Peyer's patch (tissue), 4 donors: ENCODE results near the gene RUNX3. TPM values are rescaled to one million over a fixed set of nuclear protein-coding genes. Genes with fewer than 3 reads are reported as not detected.

Experiments used
- DNase-seq, 3 donors: peaks; one replicate each; pipeline ENCODE4 v3.0.0-alpha.2; 2017 to 2019
- H3K27ac ChIP-seq, 4 donors: fragments of 200-600 bp; sonication (generic); one replicate each; pipeline ENCODE4 v1.5.1; 2016 to 2019
- H3K27me3 ChIP-seq, 2 donors: fragments of 200-600 bp; sonication (generic); one replicate each; pipeline ENCODE4 v1.5.1; 2019
- H3K36me3 ChIP-seq, 3 donors: fragments of 200-600 bp; sonication (generic); one replicate each; pipeline ENCODE4 v1.5.1; 2016 to 2019
- H3K4me1 ChIP-seq, 4 donors: fragments of 200-600 bp; sonication (generic); one replicate each; pipeline ENCODE4 v1.5.1; 2016 to 2019
- H3K4me3 ChIP-seq, 4 donors: fragments of 200-600 bp; sonication (generic); 1 replicate in 3 of 4; 2 replicates in 1 of 4; pipeline ENCODE4 v1.5.1; 2016 to 2019; ENCODE audit warnings: mild to moderate bottlenecking in 1 of 4
- H3K9me3 ChIP-seq, 4 donors: fragments of 200-600 bp; sonication (generic); one replicate each; pipeline ENCODE4 v1.5.1; 2016 to 2019; ENCODE audit warnings: mild to moderate bottlenecking in 1 of 4
- POLR2A ChIP-seq, 2 donors: fragments of 450-650 bp; IDR thresholded peaks; one replicate each; pipeline ENCODE4 v1.5.1; 2017; ENCODE audit warnings: antibody characterized with exemption in 2 of 2, mild to moderate bottlenecking in 2 of 2, moderate library complexity in 2 of 2
- total RNA-seq, 4 donors: library from RNA; depleted of rRNA; stranded (reverse); fragments of >200 nt; gene quantifications; one replicate each; pipeline ENCODE4 v1.1.0, GENCODE V29; 2016
- TF ChIP-seq, protein P1 (sequence below), 6 experiments: fragments of 450-650 bp in 4 of 6; fragments of 200-600 bp in 2 of 6; sonication (generic) in 1 of 6; IDR thresholded peaks; one replicate each; pipeline ENCODE4 v1.5.1; 2017 to 2019; ENCODE audit warnings: antibody characterized with exemption in 6 of 6, mild to moderate bottlenecking in 3 of 6, moderate library complexity in 1 of 6

RUNX3 gene
- total RNA-seq, 4 donors from 2014 or later = 2.1 to 9.9 (median 6.0) TPM

DNA sequence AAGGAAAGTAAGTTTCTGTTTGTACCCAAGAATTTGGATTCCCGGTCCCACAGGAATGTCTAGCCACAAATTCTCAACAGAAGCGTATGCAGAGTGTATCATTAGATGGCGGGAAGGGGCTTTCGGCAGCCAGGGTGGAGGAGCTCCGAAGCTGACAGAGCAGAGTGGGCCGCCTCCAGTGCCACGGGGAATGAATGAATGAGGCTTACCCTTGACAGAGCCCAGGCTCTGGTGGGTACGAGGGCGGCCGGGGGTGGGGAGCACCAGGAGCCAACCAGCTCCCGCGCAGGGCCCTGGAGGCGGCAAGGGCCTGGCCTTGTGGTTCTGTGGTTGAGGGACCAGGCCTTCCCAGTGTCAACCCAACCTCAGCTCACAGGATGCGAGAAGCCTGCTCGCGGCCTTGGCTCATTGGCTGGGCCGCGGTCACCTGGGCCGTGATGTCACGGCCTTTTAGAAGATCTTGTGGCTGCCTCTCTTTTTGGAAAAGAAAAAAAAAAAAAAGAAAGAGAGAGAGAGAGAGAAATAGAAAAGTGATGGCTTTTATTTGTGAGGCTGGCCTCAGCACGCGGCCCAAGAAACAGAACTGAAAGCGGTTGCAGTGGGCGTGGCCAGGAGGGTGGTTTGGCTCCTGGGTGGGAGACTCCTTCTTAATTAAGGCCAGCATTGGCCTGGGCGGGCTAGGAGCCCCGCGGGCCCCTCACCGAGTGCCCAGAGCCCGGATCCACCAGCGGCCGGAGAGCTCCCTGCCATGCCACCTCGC, 34.9 kb upstream of the RUNX3 start:
- TF ChIP-seq POLR2A (IDR thresholded peaks at IDR 0.05) = peak; percentile 35 to 38
- TF ChIP-seq, protein P1, sequence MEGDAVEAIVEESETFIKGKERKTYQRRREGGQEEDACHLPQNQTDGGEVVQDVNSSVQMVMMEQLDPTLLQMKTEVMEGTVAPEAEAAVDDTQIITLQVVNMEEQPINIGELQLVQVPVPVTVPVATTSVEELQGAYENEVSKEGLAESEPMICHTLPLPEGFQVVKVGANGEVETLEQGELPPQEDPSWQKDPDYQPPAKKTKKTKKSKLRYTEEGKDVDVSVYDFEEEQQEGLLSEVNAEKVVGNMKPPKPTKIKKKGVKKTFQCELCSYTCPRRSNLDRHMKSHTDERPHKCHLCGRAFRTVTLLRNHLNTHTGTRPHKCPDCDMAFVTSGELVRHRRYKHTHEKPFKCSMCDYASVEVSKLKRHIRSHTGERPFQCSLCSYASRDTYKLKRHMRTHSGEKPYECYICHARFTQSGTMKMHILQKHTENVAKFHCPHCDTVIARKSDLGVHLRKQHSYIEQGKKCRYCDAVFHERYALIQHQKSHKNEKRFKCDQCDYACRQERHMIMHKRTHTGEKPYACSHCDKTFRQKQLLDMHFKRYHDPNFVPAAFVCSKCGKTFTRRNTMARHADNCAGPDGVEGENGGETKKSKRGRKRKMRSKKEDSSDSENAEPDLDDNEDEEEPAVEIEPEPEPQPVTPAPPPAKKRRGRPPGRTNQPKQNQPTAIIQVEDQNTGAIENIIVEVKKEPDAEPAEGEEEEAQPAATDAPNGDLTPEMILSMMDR (IDR thresholded peaks at IDR 0.05) = no peak
- H3K36me3 ChIP-seq = no peaks in the 10 kb centered on the region
- H3K27me3 ChIP-seq = no peaks in the 10 kb centered on the region
- H3K4me3 ChIP-seq = peak overlapping the region; percentile 35 to 46 (median 40)
- H3K9me3 ChIP-seq = no peaks in the 10 kb centered on the region
- H3K4me1 ChIP-seq = peaks cover 0 to 18% (median 5%) of the 10 kb centered on the region in 4 donors
- H3K27ac ChIP-seq = peak overlapping the region; percentile 81 to 90 (median 85)
- peak; percentile 67 to 95 (median 92) for DNase-seq

DNA sequence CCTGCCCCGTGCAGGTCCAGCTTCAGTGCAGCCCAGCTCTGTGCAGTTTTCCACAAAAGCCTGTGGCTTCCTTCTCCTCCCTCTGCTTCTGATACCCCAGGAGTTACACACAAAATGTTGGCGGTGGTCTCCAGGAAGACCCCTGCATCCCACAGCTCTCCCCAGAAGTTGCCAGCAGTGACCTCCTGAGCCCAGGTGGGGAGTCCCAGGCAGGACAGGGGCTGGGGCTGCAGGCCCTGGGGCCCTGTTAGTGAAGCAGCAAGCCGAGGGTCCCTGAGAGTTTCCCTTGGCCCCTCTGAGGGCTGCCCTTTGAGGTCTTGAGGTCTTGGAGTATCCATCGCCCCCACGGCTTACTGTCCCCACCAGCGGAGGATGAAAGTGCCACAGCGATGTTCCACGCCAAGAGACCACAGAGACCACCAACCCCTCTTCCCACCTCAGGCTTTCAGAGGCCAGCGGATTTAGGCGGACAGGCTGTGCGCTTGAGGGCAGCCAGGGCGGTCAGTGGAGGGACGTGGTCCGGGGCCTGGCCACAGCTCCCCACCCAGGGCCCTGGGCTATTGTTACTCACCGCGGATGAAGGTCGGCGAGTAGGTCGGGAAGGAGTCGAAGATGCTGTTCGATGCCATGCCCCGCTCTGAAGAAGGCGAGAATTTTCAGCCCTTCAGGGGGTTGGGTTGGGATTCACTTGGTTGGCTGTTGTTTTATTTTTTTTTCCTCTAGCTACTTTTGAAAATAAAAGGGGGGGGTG, 34.0 kb upstream of the RUNX3 start:
- H3K27ac ChIP-seq = peak overlapping the region; percentile 76 to 90 (median 84)
- H3K36me3 ChIP-seq = no peaks in the 10 kb centered on the region
- TF ChIP-seq, protein P1 (IDR thresholded peaks at IDR 0.05) = no peak
- no peak for TF ChIP-seq POLR2A (IDR thresholded peaks at IDR 0.05)
- peak in 1 of 3 donors; percentile 48 for DNase-seq
- no peaks in the 10 kb centered on the region for H3K9me3 ChIP-seq
- no peaks in the 10 kb centered on the region for H3K27me3 ChIP-seq
- peaks cover 0 to 14% (median 5%) of the 10 kb centered on the region in 4 donors for H3K4me1 ChIP-seq
- H3K4me3 ChIP-seq = peak overlapping the region; percentile 35 to 46 (median 40)

DNA sequence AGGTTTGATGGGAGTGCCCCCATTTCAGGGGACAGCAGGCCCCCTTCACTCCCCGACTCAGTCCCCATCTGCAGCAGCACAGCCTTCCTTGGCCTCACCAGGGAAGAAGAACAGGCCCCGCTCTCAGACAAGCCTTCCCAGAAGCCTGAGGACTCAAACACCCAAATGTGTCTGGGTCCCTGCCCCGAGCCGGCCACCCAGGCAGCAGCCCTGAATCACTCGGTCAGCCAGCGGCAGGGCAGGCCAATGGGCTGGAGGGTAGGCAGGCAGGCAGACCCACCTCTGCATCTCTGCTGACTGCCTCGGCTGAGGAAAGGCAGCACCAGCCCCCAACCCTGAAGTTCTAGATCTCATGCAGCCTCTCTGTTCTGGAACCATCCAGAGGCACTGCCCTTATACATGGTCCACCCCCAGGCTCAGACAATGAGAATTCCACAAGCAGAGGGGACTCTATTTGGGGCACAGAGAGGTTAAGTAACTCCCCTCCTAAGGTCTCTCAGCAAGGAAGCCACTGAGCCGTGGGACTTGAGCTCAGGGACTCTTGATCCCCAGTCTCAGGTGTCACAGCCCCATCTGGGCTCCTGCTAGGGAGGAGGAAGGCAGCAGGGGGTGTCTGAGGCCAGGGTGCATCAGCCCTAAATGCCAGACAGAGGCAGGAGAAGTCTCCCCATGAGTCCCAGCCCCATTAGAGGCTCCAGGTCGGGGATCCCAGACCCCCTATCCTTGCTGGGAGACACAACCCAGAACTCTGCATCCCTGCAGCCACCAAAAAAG, 33.2 kb upstream of the RUNX3 start:
- DNase-seq = peak; percentile 48 to 85 (median 74)

DNA sequence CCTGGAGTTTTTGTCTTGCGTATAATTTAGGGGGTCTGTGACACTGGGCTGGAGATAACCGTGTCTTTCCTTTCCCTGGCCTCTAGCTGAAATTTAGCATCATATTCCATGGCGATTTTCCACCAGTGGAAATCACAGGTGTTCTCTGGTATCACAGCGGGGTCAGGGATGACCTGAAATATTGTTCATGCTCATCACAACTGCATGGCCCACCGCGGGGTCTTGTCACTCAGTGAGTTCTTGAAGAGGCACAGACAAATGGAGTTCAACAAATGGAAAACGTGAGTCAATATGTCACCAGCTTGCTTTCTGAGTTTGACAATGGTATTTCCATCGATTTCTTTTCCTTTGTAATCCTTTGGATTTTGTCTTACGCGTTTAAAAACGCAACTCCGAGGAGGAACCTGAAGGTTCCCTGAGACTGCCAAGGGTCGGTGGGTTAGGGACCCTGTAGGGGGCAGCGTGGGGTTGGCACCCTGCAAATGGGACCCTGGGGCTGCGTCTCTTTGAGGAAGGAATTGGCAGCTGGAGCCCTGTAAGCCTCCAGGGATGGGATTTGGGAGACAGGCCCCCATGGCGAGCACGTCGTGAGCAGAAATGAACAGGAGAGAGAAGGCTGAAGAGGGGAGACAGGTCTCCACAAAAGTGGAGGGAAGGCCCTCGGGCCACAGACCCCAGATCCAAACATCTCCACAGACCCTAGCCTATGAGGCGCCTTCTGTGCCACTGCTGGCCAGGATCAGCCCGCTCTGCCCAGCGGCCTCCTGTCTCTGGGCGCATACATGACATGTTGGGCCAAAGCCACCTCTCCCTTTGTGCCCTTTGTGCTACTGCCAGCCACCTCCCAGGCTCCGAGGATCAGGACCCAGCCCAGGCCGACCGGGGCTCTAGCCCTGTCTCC, 32.1 kb upstream of the RUNX3 start:
- peak overlapping the region; percentile 76 to 90 (median 84) for H3K27ac ChIP-seq
- DNase-seq = peak in 1 of 3 donors; percentile 47
- TF ChIP-seq, protein P1 (IDR thresholded peaks at IDR 0.05) = no peak
- TF ChIP-seq POLR2A (IDR thresholded peaks at IDR 0.05) = no peak
- H3K27me3 ChIP-seq = no peaks in the 10 kb centered on the region
- no peaks in the 10 kb centered on the region for H3K9me3 ChIP-seq
- peak overlapping the region; percentile 26 to 41 (median 38) for H3K4me3 ChIP-seq
- H3K36me3 ChIP-seq = no peaks in the 10 kb centered on the region
- peaks cover 0 to 18% (median 7%) of the 10 kb centered on the region in 4 donors for H3K4me1 ChIP-seq

More for the DNA sequence above, 33.2 kb upstream of the RUNX3 start:
- H3K27ac ChIP-seq = peak overlapping the region; percentile 76 to 90 (median 84)
- H3K27me3 ChIP-seq = no peaks in the 10 kb centered on the region
- no peaks in the 10 kb centered on the region for H3K36me3 ChIP-seq
- TF ChIP-seq, protein P1 (IDR thresholded peaks at IDR 0.05) = peak in 3 of 6 experiments; percentile 28 to 42 (median 28)
- TF ChIP-seq POLR2A (IDR thresholded peaks at IDR 0.05) = no peak
- H3K9me3 ChIP-seq = no peaks in the 10 kb centered on the region
- peaks cover 0 to 14% (median 5%) of the 10 kb centered on the region in 4 donors for H3K4me1 ChIP-seq
- peak overlapping the region; percentile 35 to 46 (median 40) for H3K4me3 ChIP-seq
